Measurements from ENCODE around the gene TACC2. TPM values are rescaled to one million over a fixed set of nuclear protein-coding genes. Genes with fewer than 3 reads are reported as not detected.

The TACC2 gene
- total RNA-seq, 1 donor from 2014 or later, result 76.4 TPM

DNA sequence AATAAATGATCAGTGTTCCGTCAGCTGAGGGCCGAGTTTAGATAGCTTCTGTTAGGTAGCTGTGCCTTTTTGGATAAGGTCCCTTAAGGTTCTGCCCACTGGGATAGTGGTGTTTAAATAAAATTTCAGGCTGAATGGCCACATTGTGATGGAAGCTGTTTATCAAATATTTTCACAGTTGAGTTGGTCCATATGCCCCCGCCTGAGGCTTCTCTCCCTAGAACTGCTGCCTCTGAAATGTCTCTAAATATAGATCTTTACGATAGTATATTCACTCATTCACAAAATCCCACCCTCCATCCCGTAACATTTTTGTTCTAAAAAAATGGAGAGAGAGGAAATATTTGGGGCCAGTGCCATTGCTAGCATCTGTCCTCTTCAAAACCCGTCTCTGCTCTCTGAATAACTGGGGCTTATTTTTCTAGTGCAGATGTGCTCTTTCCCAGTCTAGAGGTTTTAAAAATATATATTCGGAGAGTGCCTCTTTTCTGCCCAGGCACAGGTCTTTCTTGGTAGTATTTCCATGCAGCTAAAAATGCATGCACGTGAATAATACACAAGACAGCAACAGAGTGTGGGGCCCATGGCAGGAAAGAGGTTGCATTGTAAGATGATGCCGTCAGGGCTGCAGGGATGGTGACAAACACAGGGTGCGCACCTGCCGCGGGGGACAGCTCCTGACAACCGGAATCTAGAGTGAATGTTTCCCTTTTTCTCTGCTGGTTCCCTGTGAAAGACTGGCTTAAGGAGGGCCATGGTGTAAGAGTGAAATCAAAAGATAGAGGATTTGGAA lies 176.7 kb downstream of the TACC2 start:
- TF ChIP-seq, protein P1, sequence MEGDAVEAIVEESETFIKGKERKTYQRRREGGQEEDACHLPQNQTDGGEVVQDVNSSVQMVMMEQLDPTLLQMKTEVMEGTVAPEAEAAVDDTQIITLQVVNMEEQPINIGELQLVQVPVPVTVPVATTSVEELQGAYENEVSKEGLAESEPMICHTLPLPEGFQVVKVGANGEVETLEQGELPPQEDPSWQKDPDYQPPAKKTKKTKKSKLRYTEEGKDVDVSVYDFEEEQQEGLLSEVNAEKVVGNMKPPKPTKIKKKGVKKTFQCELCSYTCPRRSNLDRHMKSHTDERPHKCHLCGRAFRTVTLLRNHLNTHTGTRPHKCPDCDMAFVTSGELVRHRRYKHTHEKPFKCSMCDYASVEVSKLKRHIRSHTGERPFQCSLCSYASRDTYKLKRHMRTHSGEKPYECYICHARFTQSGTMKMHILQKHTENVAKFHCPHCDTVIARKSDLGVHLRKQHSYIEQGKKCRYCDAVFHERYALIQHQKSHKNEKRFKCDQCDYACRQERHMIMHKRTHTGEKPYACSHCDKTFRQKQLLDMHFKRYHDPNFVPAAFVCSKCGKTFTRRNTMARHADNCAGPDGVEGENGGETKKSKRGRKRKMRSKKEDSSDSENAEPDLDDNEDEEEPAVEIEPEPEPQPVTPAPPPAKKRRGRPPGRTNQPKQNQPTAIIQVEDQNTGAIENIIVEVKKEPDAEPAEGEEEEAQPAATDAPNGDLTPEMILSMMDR (IDR thresholded peaks at IDR 0.05), result no peak
- no peak overlapping the region for H3K4me3 ChIP-seq
- no peaks in the 10 kb centered on the region for H3K27me3 ChIP-seq
- H3K36me3 ChIP-seq, result no peaks in the 10 kb centered on the region
- H3K27ac ChIP-seq, result no peak overlapping the region
- intact Hi-C loops (cut with DNase I), result no loop called here
- no peaks in the 10 kb centered on the region for H3K9me3 ChIP-seq
- peaks cover 20% of the 10 kb centered on the region for H3K4me1 ChIP-seq
- no peak for DNase-seq (ENCODE audit: extremely low spot score in 2 of 2)

DNA sequence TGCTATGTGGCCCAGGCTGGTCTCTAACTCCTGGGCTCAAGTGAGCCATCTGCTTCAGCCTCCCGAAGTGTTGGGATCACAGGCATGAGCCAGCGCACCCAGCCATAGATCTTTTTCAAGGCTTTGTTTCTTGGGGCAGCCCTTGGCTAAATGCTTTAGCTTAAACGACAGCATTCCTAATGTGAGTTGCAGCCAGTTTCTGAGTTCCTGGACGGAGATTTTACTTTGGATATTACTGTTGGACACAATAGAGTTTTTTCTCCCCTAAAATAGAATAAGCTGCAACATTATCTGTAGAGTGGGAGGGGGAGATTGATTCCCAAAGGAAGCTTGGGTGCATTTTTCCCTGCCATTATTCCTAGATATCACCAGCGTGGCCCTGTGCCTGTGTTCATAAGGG lies 179.1 kb downstream of the TACC2 start:
- Histone ChIP-seq H3K27ac (no peak overlapping the region), H3K4me3 (no peak overlapping the region), H3K9me3 (no peaks in the 10 kb centered on the region), H3K4me1 (peaks cover 30% of the 10 kb centered on the region), H3K36me3 (no peaks in the 10 kb centered on the region), H3K27me3 (no peaks in the 10 kb centered on the region)
- no peak for TF ChIP-seq POLR2A (IDR thresholded peaks at IDR 0.05)
- TF ChIP-seq, protein P1 (IDR thresholded peaks at IDR 0.05), result no peak
- no peak for TF ChIP-seq POLR2AphosphoS5 (IDR thresholded peaks at IDR 0.05; ENCODE audit: insufficient read depth in 1 of 2, low read depth in 1 of 2)
- no peak for DNase-seq (ENCODE audit: extremely low spot score in 2 of 2)
- intact Hi-C loops (cut with DNase I), result no loop called here

- no peak overlapping the region for H3K27ac ChIP-seq
Measured at GRCh38 chr10:122168598-122169394, 179.8 kb downstream of the TACC2 start.

DNA sequence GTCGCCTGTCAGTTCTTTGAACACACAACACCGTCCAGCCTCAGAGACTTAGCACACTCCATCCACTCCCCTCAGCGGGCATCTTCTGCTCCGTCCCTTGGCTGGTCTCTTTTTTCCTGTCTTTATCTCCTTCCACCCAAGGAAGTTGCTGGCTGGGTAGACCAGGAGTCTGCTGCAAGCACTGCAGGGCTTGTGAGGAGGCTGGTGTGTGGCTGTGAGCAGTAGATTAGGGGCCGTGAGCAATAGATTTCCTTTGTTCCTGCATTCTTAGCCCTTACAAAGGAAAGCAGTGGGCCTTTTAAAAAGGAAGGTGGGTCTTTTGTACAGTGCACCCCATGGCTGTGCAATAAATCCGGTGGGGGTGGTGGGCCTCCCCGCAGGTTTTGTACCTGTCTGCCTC lies 181.8 kb downstream of the TACC2 start:
- H3K27ac ChIP-seq, result no peak overlapping the region
- no peak for DNase-seq (ENCODE audit: extremely low spot score in 2 of 2)
- peaks cover 33% of the 10 kb centered on the region for H3K4me1 ChIP-seq
- H3K27me3 ChIP-seq, result no peaks in the 10 kb centered on the region
- H3K4me3 ChIP-seq, result no peak overlapping the region
- H3K9me3 ChIP-seq, result no peaks in the 10 kb centered on the region
- intact Hi-C loops (cut with DNase I), result loop anchor here (10.0 kb wide), 1 partner anchor 116 kb away; no protein-coding TSS in a partner anchor
- H3K36me3 ChIP-seq, result no peaks in the 10 kb centered on the region
- TF ChIP-seq POLR2A (IDR thresholded peaks at IDR 0.05), result no peak
- no peak for TF ChIP-seq POLR2AphosphoS5 (IDR thresholded peaks at IDR 0.05; ENCODE audit: insufficient read depth in 1 of 2, low read depth in 1 of 2)

More at GRCh38 chr10:122168598-122169394, 179.8 kb downstream of the TACC2 start:
- Histone ChIP-seq H3K36me3 (no peaks in the 10 kb centered on the region), H3K27me3 (no peaks in the 10 kb centered on the region), H3K4me1 (peaks cover 31% of the 10 kb centered on the region), H3K4me3 (no peak overlapping the region), H3K9me3 (no peaks in the 10 kb centered on the region)
- intact Hi-C loops (cut with DNase I), result no loop called here
- no peak for DNase-seq (ENCODE audit: extremely low spot score in 2 of 2)
- TF ChIP-seq, protein P1 (IDR thresholded peaks at IDR 0.05), result no peak
- TF ChIP-seq POLR2A (IDR thresholded peaks at IDR 0.05) (no peak), POLR2AphosphoS5 (IDR thresholded peaks at IDR 0.05; ENCODE audit: insufficient read depth in 1 of 2, low read depth in 1 of 2) (no peak)

GRCh38 chr10:122171302-122172075 lies 182.5 kb downstream of the TACC2 start:
- Histone ChIP-seq H3K4me3 (no peak overlapping the region), H3K27ac (peak overlapping the region; percentile 6)
- TF ChIP-seq, protein P1 (IDR thresholded peaks at IDR 0.05), result no peak
- TF ChIP-seq POLR2A (IDR thresholded peaks at IDR 0.05) (no peak), POLR2AphosphoS5 (IDR thresholded peaks at IDR 0.05; ENCODE audit: insufficient read depth in 1 of 2, low read depth in 1 of 2) (no peak)

More at GRCh38 chr10:122171302-122172075, 182.5 kb downstream of the TACC2 start:
- Histone ChIP-seq H3K27me3 (no peaks in the 10 kb centered on the region), H3K4me1 (peaks cover 33% of the 10 kb centered on the region), H3K36me3 (no peaks in the 10 kb centered on the region), H3K9me3 (no peaks in the 10 kb centered on the region)
- DNase-seq (ENCODE audit: extremely low spot score in 2 of 2), result no peak
- intact Hi-C loops (cut with DNase I), result loop anchor here (10.0 kb wide), 1 partner anchor 117 kb away; no protein-coding TSS in a partner anchor

Data from vagina (tissue), 2 donors.